HEK293 (cell line): ENCODE measurements around the gene FIGN.

Experiments used
- CTCF ChIA-PET: fragments of 350-600 bp; formaldehyde crosslinking; extraction: SDS; loops from one replicate; lab custom pipeline; 2021; ENCODE audit warnings: antibody characterized with exemption; lab: Yijun Ruan, JAX
- POLR2A ChIA-PET: fragments of 300-600 bp; formaldehyde crosslinking; extraction: SDS; loops from one replicate; lab custom pipeline; 2020; ENCODE audit warnings: antibody characterized with exemption, inconsistent platforms; lab: Yijun Ruan, JAX
- H3K27ac ChIP-seq: fragments of 200-500 bp; sonication (Bioruptor generic); 2 replicates; pipeline ENCODE4 v1.5.1; 2014; ENCODE audit warnings: low read depth, low read length, control low read depth, inconsistent platforms; ENCODE audit errors: extremely low read depth
- H3K36me3 ChIP-seq, 2 experiments: fragments of 200-500 bp in 1 of 2; sonication (Bioruptor generic) in 1 of 2; 1 replicate in 1 of 2; 2 replicates in 1 of 2; pipeline ENCODE4 v1.5.1; 2014 to 2017; ENCODE audit warnings: inconsistent platforms in 2 of 2, low read length in 2 of 2; ENCODE audit not compliant: control insufficient read depth in 2 of 2, insufficient read depth in 1 of 2
- H3K4me1 ChIP-seq: fragments of 200-500 bp; sonication (Bioruptor generic); 2 replicates; pipeline ENCODE4 v1.5.1; 2014; ENCODE audit warnings: mild to moderate bottlenecking, low read length, inconsistent platforms; ENCODE audit not compliant: control insufficient read depth, insufficient read depth
- H3K4me3 ChIP-seq: 2 replicates; pipeline ENCODE4 v1.5.1; 2011; ENCODE audit warnings: low read depth, mild to moderate bottlenecking, control low read depth, low read length, moderate library complexity
- H3K9me3 ChIP-seq: fragments of 200-500 bp; sonication (Bioruptor generic); 2 replicates; pipeline ENCODE4 v1.5.1; 2014; ENCODE audit warnings: low read depth, low read length, inconsistent platforms; ENCODE audit not compliant: control insufficient read depth, insufficient read depth
- GLI2 ChIP-seq: fragments of 450-650 bp; formaldehyde crosslinking; IDR thresholded peaks from 2 replicates; pipeline ENCODE4; 2017; ENCODE audit warnings: missing biosample characterization, missing genetic modification characterization, low read depth, borderline replicate concordance
- GLIS2 ChIP-seq: fragments of 450-650 bp; formaldehyde crosslinking; IDR thresholded peaks from 2 replicates; pipeline ENCODE4 v1.5.1; 2016; ENCODE audit warnings: missing biosample characterization, missing genetic modification characterization
- SCRT1 ChIP-seq: fragments of 450-650 bp; formaldehyde crosslinking; IDR thresholded peaks from 2 replicates; pipeline ENCODE4 v1.5.1; 2016; ENCODE audit warnings: missing biosample characterization, missing genetic modification characterization, borderline replicate concordance
- ZBTB17 ChIP-seq: fragments of 450-650 bp; formaldehyde crosslinking; IDR thresholded peaks from 2 replicates; pipeline ENCODE4 v1.5.1; 2016; ENCODE audit warnings: missing biosample characterization, missing genetic modification characterization
- ZBTB20 ChIP-seq: fragments of 450-650 bp; formaldehyde crosslinking; IDR thresholded peaks from 2 replicates; pipeline ENCODE4 v1.5.1; 2016; ENCODE audit warnings: missing biosample characterization, missing genetic modification characterization
- ZNF157 ChIP-seq: fragments of 450-650 bp; formaldehyde crosslinking; IDR thresholded peaks from 2 replicates; pipeline ENCODE4 v1.5.1; 2016; ENCODE audit warnings: missing biosample characterization, missing genetic modification characterization
- ZNF175 ChIP-seq: fragments of 450-650 bp; formaldehyde crosslinking; IDR thresholded peaks from 2 replicates; pipeline ENCODE4 v1.5.1; 2016; ENCODE audit warnings: missing biosample characterization, missing genetic modification characterization
- ZNF280D ChIP-seq: fragments of 450-650 bp; formaldehyde crosslinking; IDR thresholded peaks from 2 replicates; pipeline ENCODE4 v1.5.1; 2016; ENCODE audit warnings: missing biosample characterization, missing genetic modification characterization
- ZNF391 ChIP-seq: fragments of 450-650 bp; formaldehyde crosslinking; IDR thresholded peaks from 2 replicates; pipeline ENCODE4 v1.5.1; 2016; ENCODE audit warnings: low read depth, missing biosample characterization, missing genetic modification characterization, borderline replicate concordance
- ZNF555 ChIP-seq: fragments of 450-650 bp; formaldehyde crosslinking; conservative IDR thresholded peaks from 2 replicates; pipeline ENCODE4 v1.5.1; 2017; ENCODE audit warnings: missing biosample characterization, mild to moderate bottlenecking, missing genetic modification characterization, inconsistent platforms
- ZNF560 ChIP-seq: fragments of 450-650 bp; formaldehyde crosslinking; IDR thresholded peaks from 2 replicates; pipeline ENCODE4 v1.5.1; 2017; ENCODE audit warnings: missing biosample characterization, missing genetic modification characterization, borderline replicate concordance
- ZSCAN23 ChIP-seq: fragments of 450-650 bp; formaldehyde crosslinking; IDR thresholded peaks from 2 replicates; pipeline ENCODE4 v1.5.1; 2016; ENCODE audit warnings: missing biosample characterization, missing genetic modification characterization
- TF ChIP-seq, protein P1 (sequence below): fragments of 450-650 bp; formaldehyde crosslinking; IDR thresholded peaks from 2 replicates; pipeline ENCODE4 v1.5.1; 2016; ENCODE audit warnings: missing biosample characterization, missing genetic modification characterization
- TF ChIP-seq, protein P2 (sequence below): fragments of 450-650 bp; formaldehyde crosslinking; IDR thresholded peaks from 2 replicates; pipeline ENCODE4 v1.5.1; 2016; ENCODE audit warnings: missing biosample characterization, missing genetic modification characterization
- TF ChIP-seq, protein P3 (sequence below): fragments of 450-650 bp; formaldehyde crosslinking; IDR thresholded peaks from 2 replicates; pipeline ENCODE4 v1.5.1; 2016; ENCODE audit warnings: missing biosample characterization, missing genetic modification characterization

Gene FIGN

GRCh38 chr2:163771596-163771995 lies 35.8 kb upstream of the FIGN start:
- no peaks in the 10 kb centered on the region for H3K9me3 ChIP-seq
- H3K36me3 ChIP-seq, result no peaks in the 10 kb centered on the region
- ChIA-PET POLR2A (no interaction called here), CTCF (no interaction called here)
- no peak overlapping the region for H3K4me3 ChIP-seq
- no peaks in the 10 kb centered on the region for H3K4me1 ChIP-seq
- H3K27ac ChIP-seq, result no peak overlapping the region
- TF ChIP-seq ZNF555 (no peak), GLIS2 (tag by site-specific recombination) (no peak), ZNF280D (tag by site-specific recombination) (no peak), ZSCAN23 (tag by site-specific recombination) (no peak), ZBTB17 (tag by site-specific recombination) (no peak), ZNF391 (tag by site-specific recombination) (no peak), ZNF175 (tag by site-specific recombination) (no peak), ZBTB20 (tag by site-specific recombination) (no peak)
- TF ChIP-seq, protein P1, sequence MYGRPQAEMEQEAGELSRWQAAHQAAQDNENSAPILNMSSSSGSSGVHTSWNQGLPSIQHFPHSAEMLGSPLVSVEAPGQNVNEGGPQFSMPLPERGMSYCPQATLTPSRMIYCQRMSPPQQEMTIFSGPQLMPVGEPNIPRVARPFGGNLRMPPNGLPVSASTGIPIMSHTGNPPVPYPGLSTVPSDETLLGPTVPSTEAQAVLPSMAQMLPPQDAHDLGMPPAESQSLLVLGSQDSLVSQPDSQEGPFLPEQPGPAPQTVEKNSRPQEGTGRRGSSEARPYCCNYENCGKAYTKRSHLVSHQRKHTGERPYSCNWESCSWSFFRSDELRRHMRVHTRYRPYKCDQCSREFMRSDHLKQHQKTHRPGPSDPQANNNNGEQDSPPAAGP (tag by site-specific recombination), result no peak

GRCh38 chr2:163768881-163769695 lies 33.3 kb upstream of the FIGN start:
- H3K27ac ChIP-seq, result no peak overlapping the region
- ChIA-PET CTCF (interaction anchor here (0.7 kb wide), 1 partner anchor 377 kb away, joined by 4 read pairs; no protein-coding TSS in a partner anchor), POLR2A (no interaction called here)
- no peaks in the 10 kb centered on the region for H3K4me1 ChIP-seq
- no peak overlapping the region for H3K4me3 ChIP-seq
- H3K36me3 ChIP-seq, result no peaks in the 10 kb centered on the region
- TF ChIP-seq, protein P2, sequence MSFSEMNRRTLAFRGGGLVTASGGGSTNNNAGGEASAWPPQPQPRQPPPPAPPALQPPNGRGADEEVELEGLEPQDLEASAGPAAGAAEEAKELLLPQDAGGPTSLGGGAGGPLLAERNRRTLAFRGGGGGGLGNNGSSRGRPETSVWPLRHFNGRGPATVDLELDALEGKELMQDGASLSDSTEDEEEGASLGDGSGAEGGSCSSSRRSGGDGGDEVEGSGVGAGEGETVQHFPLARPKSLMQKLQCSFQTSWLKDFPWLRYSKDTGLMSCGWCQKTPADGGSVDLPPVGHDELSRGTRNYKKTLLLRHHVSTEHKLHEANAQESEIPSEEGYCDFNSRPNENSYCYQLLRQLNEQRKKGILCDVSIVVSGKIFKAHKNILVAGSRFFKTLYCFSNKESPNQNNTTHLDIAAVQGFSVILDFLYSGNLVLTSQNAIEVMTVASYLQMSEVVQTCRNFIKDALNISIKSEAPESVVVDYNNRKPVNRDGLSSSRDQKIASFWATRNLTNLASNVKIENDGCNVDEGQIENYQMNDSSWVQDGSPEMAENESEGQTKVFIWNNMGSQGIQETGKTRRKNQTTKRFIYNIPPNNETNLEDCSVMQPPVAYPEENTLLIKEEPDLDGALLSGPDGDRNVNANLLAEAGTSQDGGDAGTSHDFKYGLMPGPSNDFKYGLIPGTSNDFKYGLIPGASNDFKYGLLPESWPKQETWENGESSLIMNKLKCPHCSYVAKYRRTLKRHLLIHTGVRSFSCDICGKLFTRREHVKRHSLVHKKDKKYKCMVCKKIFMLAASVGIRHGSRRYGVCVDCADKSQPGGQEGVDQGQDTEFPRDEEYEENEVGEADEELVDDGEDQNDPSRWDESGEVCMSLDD (tag by site-specific recombination), result no peak
- TF ChIP-seq GLI2 (tag by site-specific recombination) (no peak), ZNF157 (tag by site-specific recombination) (no peak), SCRT1 (tag by site-specific recombination) (no peak), ZNF560 (tag by site-specific recombination) (no peak)
- TF ChIP-seq, protein P3, sequence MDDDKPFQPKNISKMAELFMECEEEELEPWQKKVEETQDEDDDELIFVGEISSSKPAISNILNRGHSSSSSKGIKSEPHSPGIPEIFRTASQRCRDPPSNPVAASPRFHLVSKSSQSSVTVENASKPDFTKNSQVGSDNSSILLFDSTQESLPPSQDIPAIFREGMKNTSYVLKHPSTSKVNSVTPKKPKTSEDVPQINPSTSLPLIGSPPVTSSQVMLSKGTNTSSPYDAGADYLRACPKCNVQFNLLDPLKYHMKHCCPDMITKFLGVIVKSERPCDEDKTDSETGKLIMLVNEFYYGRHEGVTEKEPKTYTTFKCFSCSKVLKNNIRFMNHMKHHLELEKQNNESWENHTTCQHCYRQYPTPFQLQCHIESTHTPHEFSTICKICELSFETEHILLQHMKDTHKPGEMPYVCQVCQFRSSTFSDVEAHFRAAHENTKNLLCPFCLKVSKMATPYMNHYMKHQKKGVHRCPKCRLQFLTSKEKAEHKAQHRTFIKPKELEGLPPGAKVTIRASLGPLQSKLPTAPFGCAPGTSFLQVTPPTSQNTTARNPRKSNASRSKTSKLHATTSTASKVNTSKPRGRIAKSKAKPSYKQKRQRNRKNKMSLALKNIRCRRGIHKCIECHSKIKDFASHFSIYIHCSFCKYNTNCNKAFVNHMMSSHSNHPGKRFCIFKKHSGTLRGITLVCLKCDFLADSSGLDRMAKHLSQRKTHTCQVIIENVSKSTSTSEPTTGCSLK (tag by site-specific recombination), result no peak
- no peaks in the 10 kb centered on the region for H3K9me3 ChIP-seq
